GM12878 (cell line): ENCODE data around the gene EID1. TPM values are rescaled to one million over a fixed set of nuclear protein-coding genes. Genes with fewer than 3 reads are reported as not detected.

Experiments used
- ATAC-seq: fragments of 200-7000 bp; cut with Tn5 transposase; 3 replicates; pipeline ENCODE4 v1.9.1; 2020; ENCODE audit warnings: mild to moderate bottlenecking, moderate library complexity
- BruUV-seq: library from RNA; stranded (reverse); fragments of 400-500 nt; replicated peaks from 2 replicates; lab custom pipeline; 2021; lab: Mats Ljungman, UMichigan
- CTCF ChIA-PET: fragments of 300-600 bp; sonication (Branson Sonifier 250); formaldehyde crosslinking; extraction: SDS; loops from one replicate; lab custom pipeline; 2021; ENCODE audit warnings: inconsistent platforms; lab: Yijun Ruan, JAX
- POLR2A ChIA-PET: fragments of 350-600 bp; formaldehyde crosslinking; extraction: SDS; loops from one replicate; lab custom pipeline; 2021; ENCODE audit warnings: inconsistent platforms; lab: Charles Lee
- RAD21 ChIA-PET: fragments of 300-600 bp; sonication (Branson Sonifier 250); formaldehyde crosslinking; loops from one replicate; lab custom pipeline; 2023; ENCODE audit warnings: antibody characterized with exemption; ENCODE audit not compliant: unreplicated experiment; lab: Charles Lee
- SMC1A ChIA-PET: fragments of 300-600 bp; sonication (Branson Sonifier 250); formaldehyde crosslinking; loops from one replicate; lab custom pipeline; 2023; ENCODE audit not compliant: unreplicated experiment, uncharacterized antibody; lab: Charles Lee
- DNase-seq: peaks from one replicate; pipeline ENCODE4 v3.0.0-alpha.2; 2011; ENCODE audit warnings: low read depth, low spot score
- FAIRE-seq: peaks from 3 replicates; lab custom pipeline; 2011; peaks lifted over from hg19 to GRCh38; lab: Jason Lieb, UNC
- H2AFZ ChIP-seq: 2 replicates; pipeline ENCODE4 v1.6.0; 2011; ENCODE audit warnings: low read depth, low read length, control low read depth; ENCODE audit not compliant: control insufficient read depth
- H3K27ac ChIP-seq: 2 replicates; pipeline ENCODE4 v1.5.1; 2011; ENCODE audit warnings: control low read depth; ENCODE audit not compliant: control insufficient read depth, insufficient read depth
- H3K27me3 ChIP-seq, 2 experiments: replicated peaks in 1 of 2; 2 replicates each; pipeline versions ENCODE4 v1.6.0 to v1.6.1; 2011; ENCODE audit warnings: low read length in 1 of 2; ENCODE audit not compliant: control insufficient read depth in 2 of 2, insufficient read depth in 2 of 2
- H3K36me3 ChIP-seq, 2 experiments: 2 replicates each; pipeline ENCODE4 v1.5.1; 2011; ENCODE audit warnings: low read length in 1 of 2; ENCODE audit not compliant: control insufficient read depth in 2 of 2, insufficient read depth in 2 of 2
- H3K4me1 ChIP-seq: 2 replicates; pipeline ENCODE4 v1.6.1; 2011; ENCODE audit warnings: mild to moderate bottlenecking, low read length, moderate library complexity, mixed read lengths; ENCODE audit not compliant: control insufficient read depth, insufficient read depth
- H3K4me2 ChIP-seq: 2 replicates; pipeline ENCODE4 v1.6.0; 2011; ENCODE audit warnings: control low read depth; ENCODE audit not compliant: control insufficient read depth, insufficient read depth
- H3K4me3 ChIP-seq: fragments of 200-600 bp; sonication (generic); 2 replicates; pipeline ENCODE4 v1.5.1; 2016
- H3K79me2 ChIP-seq: 2 replicates; pipeline ENCODE4 v1.6.0; 2011; ENCODE audit warnings: low read length; ENCODE audit not compliant: control insufficient read depth, insufficient read depth
- H3K9ac ChIP-seq: 2 replicates; pipeline ENCODE4 v1.8.0; 2011; ENCODE audit warnings: low read length, control low read depth, mixed read lengths; ENCODE audit not compliant: control insufficient read depth, insufficient read depth
- H3K9me3 ChIP-seq: replicated peaks from 3 replicates; pipeline ENCODE4 v1.5.1; 2011; ENCODE audit warnings: mild to moderate bottlenecking, low read length; ENCODE audit not compliant: control insufficient read depth, insufficient read depth
- H4K20me1 ChIP-seq: 2 replicates; pipeline ENCODE4 v1.6.0; 2011; ENCODE audit not compliant: control insufficient read depth, insufficient read depth
- CHD4 ChIP-seq: fragments of 200-600 bp; sonication (generic); IDR thresholded peaks from 2 replicates; pipeline ENCODE4 v1.6.1; 2016; ENCODE audit warnings: mild to moderate bottlenecking
- EP300 ChIP-seq, 2 experiments: fragments of 150-350 bp in 1 of 2; IDR thresholded peaks; 2 replicates each; pipeline ENCODE4 v1.6.1; 2011 to 2012; ENCODE audit warnings: low read depth in 2 of 2, low read length in 2 of 2, borderline replicate concordance in 1 of 2, improper control_type of control experiment in 1 of 2, inconsistent platforms in 1 of 2; ENCODE audit not compliant: control insufficient read depth in 1 of 2
- KAT2A ChIP-seq: conservative IDR thresholded peaks from 2 replicates; pipeline ENCODE4 v1.6.1; 2011; ENCODE audit warnings: low read depth, low read length; ENCODE audit not compliant: control insufficient read depth
- KLF5 ChIP-seq: fragments of 450-650 bp; IDR thresholded peaks from 2 replicates; pipeline ENCODE4 v1.6.1; 2014; ENCODE audit warnings: mild to moderate bottlenecking; ENCODE audit not compliant: partially characterized antibody
- POLR2AphosphoS2 ChIP-seq: IDR thresholded peaks from 2 replicates; pipeline ENCODE4 v1.6.1; 2011; ENCODE audit warnings: low read depth, mild to moderate bottlenecking, low read length, improper control_type of control experiment, moderate library complexity
- SMC3 ChIP-seq: IDR thresholded peaks from 2 replicates; pipeline ENCODE4 v1.6.1; 2011; ENCODE audit warnings: low read length, improper control_type of control experiment, borderline replicate concordance
- TARDBP ChIP-seq: IDR thresholded peaks from 2 replicates; pipeline ENCODE4 v1.6.1; 2016; ENCODE audit warnings: borderline replicate concordance
- ZBTB11 ChIP-seq: fragments of 450-650 bp; formaldehyde crosslinking; IDR thresholded peaks from 2 replicates; pipeline ENCODE4 v1.5.0; 2022; ENCODE audit warnings: mild to moderate bottlenecking, missing genetic modification characterization
- ZNF687 ChIP-seq: fragments of 450-650 bp; IDR thresholded peaks from 2 replicates; pipeline ENCODE4 v1.6.1; 2017; ENCODE audit warnings: mild to moderate bottlenecking, moderate library complexity
- WGBS: methylation state at CpG from one replicate; pipeline ENCODE4 v1.1.6; 2016; ENCODE audit warnings: low lambda C conversion rate; ENCODE audit not compliant: insufficient replicate concordance, insufficient coverage; ENCODE audit errors: missing lambda C conversion rate; 5-methylcytosine and 5-hydroxymethylcytosine counted together
- in situ Hi-C: fragments of 300-500 bp; cut with MboI; formaldehyde crosslinking; loops from 9 replicates; pipeline ENCODE4 v1.14.3; 2018; ENCODE audit warnings: mixed read lengths
- intact Hi-C: fragments of 100-400 bp; cut with micrococcal nuclease; formaldehyde crosslinking; loops from one replicate; pipeline ENCODE4 v1.14.2; 2022; ENCODE audit not compliant: unreplicated experiment
- polyA plus RNA-seq, 11 experiments: library from polyadenylated mRNA; depleted of rRNA in 4 of 11; unstranded in 6 of 11; stranded (reverse) in 5 of 11; fragments of >200 nt; fragmentation: Nextera tagmentation in 4 of 11; fragmentation: Illumina TruSeq in 1 of 11; extraction: Ambion mirVana in 4 of 11; extraction: Trizol in 1 of 11; gene quantifications; 1 replicate in 1 of 11; 2 replicates in 10 of 11; pipeline versions ENCODE4 v1.2.1 to v1.2.3, GENCODE V29; 2011 to 2016; ENCODE audit warnings: inconsistent platforms in 2 of 11, missing spikeins in 2 of 11, low read depth in 1 of 11
- total RNA-seq, 4 experiments: library from RNA; depleted of rRNA in 3 of 4; stranded (reverse); fragments of >200 nt in 3 of 4; fragmentation: Illumina TruSeq in 1 of 4; extraction: Trizol in 1 of 4; gene quantifications; 2 replicates each; pipeline versions ENCODE4 v1.2.1 to v1.2.3, GENCODE V29; 2013 to 2021
- TF ChIP-seq, protein P1 (sequence below): IDR thresholded peaks from 2 replicates; pipeline ENCODE4 v1.6.1; 2012; ENCODE audit warnings: low read depth, low read length, improper control_type of control experiment
- TF ChIP-seq, protein P2 (sequence below): fragments of 150-350 bp; IDR thresholded peaks from 2 replicates; pipeline ENCODE4 v1.6.1; 2016; ENCODE audit warnings: low read depth, low read length

EID1 gene
- total and polyA plus RNA-seq, 10 of the 15 experiments (the other 5 are each of a cell fraction or from before 2014, with no cell fraction given), result 45.6 to 210 (median 124) TPM

DNA sequence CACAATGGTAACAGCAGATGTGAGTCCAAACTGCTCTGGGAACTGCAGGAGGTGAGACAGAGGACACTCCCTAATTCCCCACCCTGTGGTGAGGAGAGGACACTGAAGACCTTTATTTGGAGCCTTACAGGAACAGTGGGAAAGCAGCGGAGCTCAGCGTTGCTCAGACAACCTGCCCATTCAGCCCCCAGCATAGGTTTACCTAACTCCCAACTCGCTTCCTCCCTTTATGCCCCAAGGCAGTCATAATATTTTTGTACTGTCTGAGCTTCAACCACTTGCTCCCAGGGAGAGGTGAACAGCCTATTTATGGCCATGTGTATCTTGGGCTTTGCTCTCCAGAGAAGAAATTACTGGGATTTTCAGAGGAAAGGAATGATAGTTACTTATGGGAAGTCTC is 51.7 kb downstream of the EID1 start:
- CTCF ChIA-PET, result interaction anchor here (1.4 kb wide), 1 partner anchor 46 kb away, joined by 4 read pairs; no protein-coding TSS in a partner anchor
- TF ChIP-seq EP300 (IDR thresholded peaks at IDR 0.05; ENCODE audit: borderline replicate concordance in 1 of 2, control insufficient read depth in 1 of 2, low read depth in 2 of 2, low read length in 2 of 2) (no peak), TARDBP (no peak), POLR2AphosphoS2 (no peak), ZBTB11 (CRISPR knock-in tag) (no peak), ZNF687 (no peak), SMC3 (no peak), KAT2A (no peak), CHD4 (no peak), KLF5 (no peak)
- TF ChIP-seq, protein P1, sequence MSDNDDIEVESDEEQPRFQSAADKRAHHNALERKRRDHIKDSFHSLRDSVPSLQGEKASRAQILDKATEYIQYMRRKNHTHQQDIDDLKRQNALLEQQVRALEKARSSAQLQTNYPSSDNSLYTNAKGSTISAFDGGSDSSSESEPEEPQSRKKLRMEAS, result no peak
- TF ChIP-seq, protein P2, sequence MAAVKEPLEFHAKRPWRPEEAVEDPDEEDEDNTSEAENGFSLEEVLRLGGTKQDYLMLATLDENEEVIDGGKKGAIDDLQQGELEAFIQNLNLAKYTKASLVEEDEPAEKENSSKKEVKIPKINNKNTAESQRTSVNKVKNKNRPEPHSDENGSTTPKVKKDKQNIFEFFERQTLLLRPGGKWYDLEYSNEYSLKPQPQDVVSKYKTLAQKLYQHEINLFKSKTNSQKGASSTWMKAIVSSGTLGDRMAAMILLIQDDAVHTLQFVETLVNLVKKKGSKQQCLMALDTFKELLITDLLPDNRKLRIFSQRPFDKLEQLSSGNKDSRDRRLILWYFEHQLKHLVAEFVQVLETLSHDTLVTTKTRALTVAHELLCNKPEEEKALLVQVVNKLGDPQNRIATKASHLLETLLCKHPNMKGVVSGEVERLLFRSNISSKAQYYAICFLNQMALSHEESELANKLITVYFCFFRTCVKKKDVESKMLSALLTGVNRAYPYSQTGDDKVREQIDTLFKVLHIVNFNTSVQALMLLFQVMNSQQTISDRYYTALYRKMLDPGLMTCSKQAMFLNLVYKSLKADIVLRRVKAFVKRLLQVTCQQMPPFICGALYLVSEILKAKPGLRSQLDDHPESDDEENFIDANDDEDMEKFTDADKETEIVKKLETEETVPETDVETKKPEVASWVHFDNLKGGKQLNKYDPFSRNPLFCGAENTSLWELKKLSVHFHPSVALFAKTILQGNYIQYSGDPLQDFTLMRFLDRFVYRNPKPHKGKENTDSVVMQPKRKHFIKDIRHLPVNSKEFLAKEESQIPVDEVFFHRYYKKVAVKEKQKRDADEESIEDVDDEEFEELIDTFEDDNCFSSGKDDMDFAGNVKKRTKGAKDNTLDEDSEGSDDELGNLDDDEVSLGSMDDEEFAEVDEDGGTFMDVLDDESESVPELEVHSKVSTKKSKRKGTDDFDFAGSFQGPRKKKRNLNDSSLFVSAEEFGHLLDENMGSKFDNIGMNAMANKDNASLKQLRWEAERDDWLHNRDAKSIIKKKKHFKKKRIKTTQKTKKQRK, result no peak

More for the DNA sequence above, 51.7 kb downstream of the EID1 start:
- H3K9ac ChIP-seq, result no peak overlapping the region
- intact Hi-C loops (no loop called here), in situ Hi-C loops (no loop called here)
- no peaks in the 10 kb centered on the region for H4K20me1 ChIP-seq
- no peaks in the 10 kb centered on the region for H3K27me3 ChIP-seq
- H3K27ac ChIP-seq, result no peak overlapping the region
- no peaks in the 10 kb centered on the region for H3K4me1 ChIP-seq
- POLR2A ChIA-PET, result no interaction called here
- FAIRE-seq, result no peak
- RAD21 ChIA-PET, result interaction anchor here (1.2 kb wide), 1 partner anchor 46 kb away, joined by 3 read pairs; no protein-coding TSS in a partner anchor
- no peak overlapping the region for H3K4me3 ChIP-seq
- BruUV-seq, result no TSS peak
- H3K79me2 ChIP-seq, result no peaks in the 10 kb centered on the region
- H3K4me2 ChIP-seq, result no peak overlapping the region
- H3K36me3 ChIP-seq, result no peaks in the 10 kb centered on the region
- ATAC-seq, result no peak
- SMC1A ChIA-PET, result interaction anchor here (0.9 to 3.3 kb wide), 2 partner anchors 10 to 52 kb away, joined by 3 to 13 read pairs; partner anchors contain the start of gene EID1
- 94% methylated on average over 3 of the region's 3 CpGs for WGBS
- no peaks in the 10 kb centered on the region for H3K9me3 ChIP-seq
- H2AFZ ChIP-seq, result no peak overlapping the region
- DNase-seq, result no peak
